Activated T-helper 17 cell treated with anti-CD3 and anti-CD28 coated beads, Interleukin-2, amount 50 U/mL, for 72 hours (primary cell): ENCODE results near the gene ZNF148. TPM values are rescaled to one million over a fixed set of nuclear protein-coding genes. Genes with fewer than 3 reads are reported as not detected.
"Not testable (repeated sequence)": the region's sequence is repeated elsewhere in the genome, so short reads cannot be mapped to it uniquely, and the experiment has no call there.

Experiments
- ATAC-seq: fragments of 150-1000 bp; cut with Tn5 transposase; replicated peaks from 2 replicates; pipeline ENCODE4 v1.10.0; 2021; ENCODE audit warnings: mild to moderate bottlenecking, moderate library complexity
- H3K27ac Mint-ChIP-seq: one replicate; pipeline ENCODE4 v1.8.0; 2022; ENCODE audit warnings: mixed read lengths
- H3K27me3 Mint-ChIP-seq: one replicate; pipeline ENCODE4 v1.8.0; 2022; ENCODE audit warnings: mixed read lengths
- H3K36me3 Mint-ChIP-seq: one replicate; pipeline ENCODE4 v1.8.0; 2022; ENCODE audit warnings: low read depth, mild to moderate bottlenecking, mixed read lengths
- H3K4me1 Mint-ChIP-seq: one replicate; pipeline ENCODE4 v1.8.0; 2022; ENCODE audit warnings: mixed read lengths
- H3K4me3 Mint-ChIP-seq: one replicate; pipeline ENCODE4 v1.8.0; 2022; ENCODE audit warnings: mild to moderate bottlenecking, mixed read lengths
- H3K9me3 Mint-ChIP-seq: one replicate; pipeline ENCODE4 v1.8.0; 2022; ENCODE audit warnings: mixed read lengths
- total RNA-seq, 2 donors: library from RNA; stranded (reverse); gene quantifications; one replicate each; pipeline ENCODE4 v1.2.3, GENCODE V29; 2022

Gene ZNF148
- total RNA-seq, 2 donors from 2014 or later = 38.1 to 60.2 TPM

DNA sequence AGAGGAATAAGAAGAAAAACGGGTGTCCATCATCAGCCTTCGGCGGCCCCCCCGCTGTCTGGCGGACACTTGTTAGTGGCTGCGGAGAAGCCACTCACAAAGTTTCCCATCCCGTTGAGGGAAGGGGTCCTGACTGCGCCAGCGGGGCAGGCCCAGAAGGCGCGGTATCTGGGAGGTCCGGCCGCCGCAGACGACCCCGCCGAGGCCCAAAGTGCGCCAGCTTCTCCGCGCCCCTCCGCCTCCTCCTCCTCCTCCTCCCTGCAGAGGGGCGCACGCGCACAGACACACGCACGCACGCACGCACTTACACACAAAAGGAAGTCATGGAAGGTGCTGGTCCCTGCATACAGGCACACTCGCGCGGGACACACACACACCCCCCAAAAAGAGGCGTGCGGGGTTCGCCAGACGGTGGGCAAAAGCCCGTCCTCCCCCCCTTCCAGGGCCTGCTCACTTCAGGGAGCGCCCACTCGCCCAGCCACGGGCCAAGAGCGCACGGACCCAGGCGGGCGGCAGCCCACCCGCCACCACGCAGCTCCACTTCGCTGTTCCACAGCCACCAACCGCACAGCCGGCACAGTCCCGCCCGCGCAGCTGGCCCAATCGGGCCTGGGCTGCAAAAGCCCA lies 18.0 kb downstream of the ZNF148 start:
- H3K4me3 Mint-ChIP-seq = peak overlapping the region; percentile 78

DNA sequence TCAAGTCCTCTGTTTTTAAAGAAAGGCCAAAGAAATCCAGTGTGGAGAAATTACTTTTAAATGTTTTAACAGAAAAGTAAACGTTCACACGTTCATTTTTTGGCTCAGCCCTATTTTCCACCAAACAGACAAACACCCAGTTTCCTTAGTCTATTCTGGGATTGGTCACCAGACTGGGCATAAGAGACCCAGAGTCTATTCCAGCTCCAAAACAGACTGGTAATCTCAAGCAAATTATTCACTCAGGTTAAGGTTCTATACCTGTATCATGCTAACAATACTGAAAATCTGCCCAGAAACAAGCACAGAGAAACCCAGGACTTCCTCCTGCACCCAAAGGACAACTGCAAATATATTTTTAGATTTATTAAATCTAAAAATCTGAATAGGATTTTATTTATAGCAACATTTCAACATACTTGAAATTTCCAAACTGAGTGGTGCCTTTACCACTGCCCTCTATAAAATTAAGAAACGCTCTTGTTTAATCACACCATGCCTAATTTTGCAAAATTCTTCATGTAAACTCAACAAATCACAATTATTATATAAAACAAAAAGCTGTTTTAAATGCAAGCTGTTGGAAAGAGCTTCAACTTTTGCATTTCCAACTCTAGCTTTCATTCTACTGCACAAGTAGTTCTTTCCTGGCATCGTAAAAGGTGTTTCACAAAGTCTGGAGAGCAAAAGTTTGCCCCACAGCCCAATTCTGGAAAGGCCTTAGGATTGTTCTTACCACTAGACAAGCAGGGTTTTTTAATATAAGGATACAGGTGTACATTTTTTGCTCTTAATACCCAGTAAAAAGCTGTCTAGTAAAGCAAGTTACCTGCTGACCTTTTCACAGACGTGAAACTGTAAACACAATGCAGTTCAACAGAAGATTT lies 18.7 kb downstream of the ZNF148 start:
- H3K4me1 Mint-ChIP-seq = peaks cover 57% of the 10 kb centered on the region
- H3K4me3 Mint-ChIP-seq = peak overlapping the region; percentile 78
- ATAC-seq = no peak
- H3K9me3 Mint-ChIP-seq = peaks cover 4% of the 10 kb centered on the region
- peak overlapping the region; percentile 84 for H3K27ac Mint-ChIP-seq
- H3K27me3 Mint-ChIP-seq = no peaks in the 10 kb centered on the region
- H3K36me3 Mint-ChIP-seq = peaks cover 17% of the 10 kb centered on the region

More for the DNA sequence above, 18.0 kb downstream of the ZNF148 start:
- peak overlapping the region; percentile 84 for H3K27ac Mint-ChIP-seq
- peaks cover 17% of the 10 kb centered on the region for H3K36me3 Mint-ChIP-seq
- no peaks in the 10 kb centered on the region for H3K27me3 Mint-ChIP-seq
- peaks cover 3% of the 10 kb centered on the region for H3K9me3 Mint-ChIP-seq
- ATAC-seq = peak; percentile 97
- H3K4me1 Mint-ChIP-seq = peaks cover 54% of the 10 kb centered on the region

DNA sequence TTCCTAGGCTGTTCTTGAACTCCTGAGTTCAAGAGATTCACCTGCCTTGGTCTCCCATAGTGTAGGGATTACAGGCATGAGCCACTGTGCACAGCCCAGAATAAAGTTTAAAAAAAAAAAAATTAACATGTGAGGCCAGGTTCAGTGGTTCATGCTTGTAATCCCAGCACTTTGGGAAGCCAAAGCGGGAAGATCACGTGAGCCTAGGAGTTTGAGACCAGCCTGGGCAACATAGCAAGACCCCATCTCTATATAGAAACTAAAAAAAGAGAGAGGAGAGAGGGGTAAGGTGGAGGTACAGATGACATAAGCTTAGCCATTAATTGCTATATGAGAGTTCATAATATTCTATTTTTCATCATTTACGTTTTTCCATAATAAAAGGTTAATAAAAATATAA lies 21.5 kb downstream of the ZNF148 start:
- H3K27ac Mint-ChIP-seq = no peak overlapping the region
- H3K27me3 Mint-ChIP-seq = no peaks in the 10 kb centered on the region
- H3K36me3 Mint-ChIP-seq = peaks cover 22% of the 10 kb centered on the region
- no peak for ATAC-seq
- H3K4me3 Mint-ChIP-seq = no peak overlapping the region
- peaks cover 4% of the 10 kb centered on the region for H3K9me3 Mint-ChIP-seq
- peaks cover 62% of the 10 kb centered on the region for H3K4me1 Mint-ChIP-seq

DNA sequence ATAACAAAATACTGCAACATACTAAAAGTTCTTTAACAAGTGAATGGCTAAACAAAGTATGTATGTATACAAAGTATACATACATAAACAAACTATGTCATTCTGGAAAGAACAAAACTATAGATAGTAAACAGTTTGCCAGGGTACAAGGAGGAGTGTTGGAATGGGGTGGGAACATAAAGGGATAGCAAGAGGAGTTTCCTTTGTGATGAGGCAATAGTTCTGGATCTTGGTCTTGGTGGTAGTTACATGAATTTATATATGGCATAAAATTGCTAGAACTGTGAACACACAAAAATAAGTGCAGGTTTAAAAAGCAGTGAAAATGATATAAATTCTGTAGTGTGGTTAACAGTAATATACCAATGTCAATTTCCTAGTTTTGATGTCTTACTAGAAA lies 22.0 kb downstream of the ZNF148 start:
- H3K36me3 Mint-ChIP-seq = peaks cover 22% of the 10 kb centered on the region
- ATAC-seq = no peak
- no peaks in the 10 kb centered on the region for H3K27me3 Mint-ChIP-seq
- H3K9me3 Mint-ChIP-seq = peaks cover 4% of the 10 kb centered on the region
- H3K4me3 Mint-ChIP-seq = peak overlapping the region; percentile 51
- peak overlapping the region; percentile 55 for H3K27ac Mint-ChIP-seq
- H3K4me1 Mint-ChIP-seq = peaks cover 61% of the 10 kb centered on the region

DNA sequence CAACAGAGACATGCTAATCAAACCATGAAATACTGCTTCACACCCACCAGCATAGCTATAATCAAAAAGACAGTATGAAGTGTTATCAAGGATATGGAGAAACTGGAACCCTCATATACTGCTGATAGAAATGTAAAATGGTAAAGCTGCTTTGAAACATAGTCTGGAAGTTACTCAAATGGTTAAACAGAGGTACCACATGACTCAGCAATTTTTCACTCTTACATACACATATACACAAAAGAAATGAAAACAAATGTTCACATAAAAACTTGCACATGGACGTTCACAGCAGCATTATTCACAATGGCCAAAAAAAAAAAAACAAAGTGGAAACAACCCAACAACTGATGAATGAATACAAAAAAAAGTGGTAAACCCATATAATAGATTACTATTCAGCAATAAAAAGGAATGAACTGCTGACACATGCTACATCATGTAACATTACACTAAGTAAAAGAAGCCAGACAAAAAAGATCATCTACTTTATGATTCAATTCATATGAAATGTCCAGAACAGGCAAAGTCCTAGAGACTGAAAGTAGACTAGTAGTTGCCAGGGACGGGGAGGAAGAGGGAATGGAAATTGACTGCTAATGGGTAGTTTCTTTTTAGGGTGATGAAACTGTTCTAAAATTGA lies 23.2 kb downstream of the ZNF148 start:
- Mint-ChIP-seq H3K9me3 (peaks cover 4% of the 10 kb centered on the region), H3K27ac (peak overlapping the region; percentile 26), H3K4me1 (peaks cover 55% of the 10 kb centered on the region), H3K36me3 (peaks cover 15% of the 10 kb centered on the region), H3K27me3 (no peaks in the 10 kb centered on the region), H3K4me3 (peak overlapping the region; percentile 51)
- peak; percentile 78 for ATAC-seq

- no peak overlapping the region for H3K27ac Mint-ChIP-seq
- no peaks in the 10 kb centered on the region for H3K27me3 Mint-ChIP-seq
- H3K4me3 Mint-ChIP-seq = no peak overlapping the region
- peaks cover 4% of the 10 kb centered on the region for H3K9me3 Mint-ChIP-seq
- peaks cover 56% of the 10 kb centered on the region for H3K4me1 Mint-ChIP-seq
- ATAC-seq = no peak
- H3K36me3 Mint-ChIP-seq = peaks cover 20% of the 10 kb centered on the region
These were observed 24.0 kb downstream of the ZNF148 start for GRCh38 chr3:125351152-125351551.

DNA sequence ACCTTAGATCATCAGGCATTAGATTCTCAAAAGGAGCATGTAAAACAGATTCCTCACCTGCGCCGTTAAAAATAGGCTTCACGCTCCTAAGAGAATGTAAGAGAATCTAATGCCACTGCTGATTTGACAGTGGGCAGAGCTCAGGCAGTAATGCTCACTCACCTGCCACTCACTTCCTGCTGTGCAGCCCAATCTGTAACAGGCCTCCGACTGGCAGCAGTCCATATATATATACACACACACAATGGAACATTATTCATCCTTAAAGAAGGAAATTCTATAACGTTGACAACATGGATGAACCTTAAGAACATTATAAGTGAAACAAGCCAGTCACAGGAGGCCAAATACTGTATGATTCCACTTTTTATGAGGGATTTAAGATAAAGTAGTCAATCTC lies 24.5 kb downstream of the ZNF148 start:
- Mint-ChIP-seq H3K9me3 (peaks cover 8% of the 10 kb centered on the region), H3K4me1 (peaks cover 56% of the 10 kb centered on the region), H3K27me3 (no peaks in the 10 kb centered on the region), H3K27ac (peak overlapping the region; percentile 4), H3K36me3 (peaks cover 26% of the 10 kb centered on the region), H3K4me3 (no peak overlapping the region)
- no peak for ATAC-seq

DNA sequence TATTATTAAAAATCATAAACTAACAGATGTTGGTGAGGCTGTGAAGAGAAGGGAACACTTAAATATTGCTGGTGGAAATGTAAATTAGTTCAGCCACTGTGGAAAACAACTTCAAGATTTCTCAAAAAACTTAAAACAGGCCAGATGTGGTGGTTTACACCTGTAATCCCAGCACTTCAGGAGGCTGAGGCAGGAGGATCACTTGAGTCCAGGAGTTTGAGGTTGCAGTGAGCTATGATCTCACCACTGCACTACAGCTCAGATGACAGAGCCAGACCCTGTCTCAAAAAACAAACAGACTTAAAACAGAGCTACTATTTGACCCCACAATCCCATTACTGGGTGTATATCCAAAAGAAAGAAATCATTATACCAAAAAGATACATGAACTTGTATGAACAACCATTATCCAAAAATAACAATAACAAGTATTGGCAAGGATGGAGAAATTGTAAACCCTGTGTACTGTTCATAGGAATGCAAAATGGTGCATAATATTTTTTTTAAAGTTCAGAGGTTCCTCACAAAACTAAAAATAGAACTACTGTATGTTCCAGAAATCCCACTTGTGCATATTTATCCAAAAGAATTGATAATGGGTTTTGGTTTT lies 25.5 kb downstream of the ZNF148 start:
- Mint-ChIP-seq H3K4me3 (no peak overlapping the region), H3K4me1 (peaks cover 59% of the 10 kb centered on the region), H3K27me3 (no peaks in the 10 kb centered on the region), H3K27ac (no peak overlapping the region), H3K9me3 (peaks cover 17% of the 10 kb centered on the region), H3K36me3 (peaks cover 35% of the 10 kb centered on the region)
- no peak for ATAC-seq

- no peak overlapping the region for H3K27ac Mint-ChIP-seq
- H3K36me3 Mint-ChIP-seq = peaks cover 41% of the 10 kb centered on the region
These were observed 26.1 kb downstream of the ZNF148 start for GRCh38 chr3:125349055-125349454.

GRCh38 chr3:125343367-125343766 lies 31.8 kb downstream of the ZNF148 start:
- not testable (repeated sequence) for H3K27ac Mint-ChIP-seq, H3K4me3 Mint-ChIP-seq, H3K27me3 Mint-ChIP-seq, ATAC-seq
- H3K9me3 Mint-ChIP-seq = peaks cover 17% of the 10 kb centered on the region
- H3K4me1 Mint-ChIP-seq = peaks cover 35% of the 10 kb centered on the region
- H3K36me3 Mint-ChIP-seq = peaks cover 40% of the 10 kb centered on the region

More at GRCh38 chr3:125349055-125349454, 26.1 kb downstream of the ZNF148 start:
- no peak overlapping the region for H3K4me3 Mint-ChIP-seq
- H3K4me1 Mint-ChIP-seq = peaks cover 65% of the 10 kb centered on the region
- peaks cover 21% of the 10 kb centered on the region for H3K9me3 Mint-ChIP-seq
- H3K27me3 Mint-ChIP-seq = no peaks in the 10 kb centered on the region
- ATAC-seq = no peak

- Mint-ChIP-seq H3K4me1 (peaks cover 37% of the 10 kb centered on the region), H3K27ac (no peak overlapping the region), H3K36me3 (peaks cover 25% of the 10 kb centered on the region), H3K27me3 (no peaks in the 10 kb centered on the region), H3K9me3 (peaks cover 8% of the 10 kb centered on the region), H3K4me3 (no peak overlapping the region)
- no peak for ATAC-seq
These were observed 35.0 kb downstream of the ZNF148 start for GRCh38 chr3:125340121-125340520.

GRCh38 chr3:125337506-125337905 lies 37.6 kb downstream of the ZNF148 start:
- Mint-ChIP-seq H3K9me3 (no peaks in the 10 kb centered on the region), H3K27me3 (no peaks in the 10 kb centered on the region), H3K4me3 (peak overlapping the region; percentile 1), H3K4me1 (peaks cover 34% of the 10 kb centered on the region), H3K27ac (peak overlapping the region; percentile 19), H3K36me3 (peaks cover 11% of the 10 kb centered on the region)
- ATAC-seq = peak; percentile 56

GRCh38 chr3:125334675-125335560 lies 40.2 kb downstream of the ZNF148 start:
- Mint-ChIP-seq H3K9me3 (no peaks in the 10 kb centered on the region), H3K36me3 (peaks cover 16% of the 10 kb centered on the region), H3K4me1 (peaks cover 33% of the 10 kb centered on the region), H3K27ac (no peak overlapping the region), H3K27me3 (no peaks in the 10 kb centered on the region), H3K4me3 (no peak overlapping the region)
- no peak for ATAC-seq
